GM18511 (cell line): Measurements from ENCODE around the gene OTX2.

Experiments used
- ATAC-seq: cut with Tn5 transposase; IDR thresholded peaks from one replicate; pipeline ENCODE4 v1.9.1; 2021; ENCODE audit warnings: mild to moderate bottlenecking, moderate library complexity; ENCODE audit not compliant: unreplicated experiment

The OTX2 gene

DNA sequence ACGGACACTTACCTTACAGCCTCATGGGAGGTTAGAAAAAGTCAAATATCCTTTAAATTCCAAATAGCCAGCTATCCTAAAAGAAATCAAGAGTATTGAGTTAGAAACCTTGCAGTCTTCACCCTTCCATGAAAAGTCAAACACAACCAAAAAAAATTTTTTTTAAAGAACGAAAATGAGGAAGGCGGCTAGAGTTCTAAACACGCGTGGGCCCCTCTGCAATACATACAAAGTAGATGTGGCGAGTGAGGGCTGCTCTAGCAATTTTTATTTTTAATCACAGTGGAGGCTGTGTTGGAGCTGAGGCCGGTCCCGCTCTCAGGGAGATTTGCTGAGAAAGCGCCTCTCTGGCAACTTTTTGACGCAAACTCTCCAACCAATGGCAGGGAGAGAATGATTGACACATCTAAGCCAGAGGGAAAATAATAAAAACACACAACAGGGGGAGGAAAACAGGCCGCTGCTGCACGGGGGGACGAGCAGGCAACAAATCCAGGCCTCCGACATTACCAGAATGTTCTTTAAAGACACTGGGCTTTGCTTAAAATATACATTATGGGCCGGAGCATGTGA is at the start of gene OTX2:
TSS of gene OTX2 (minus strand) at position 333 of the 573 bp plus-strand sequence. CDS start 5,023 bp downstream, outside the sequence.
- ATAC-seq = no peak

DNA sequence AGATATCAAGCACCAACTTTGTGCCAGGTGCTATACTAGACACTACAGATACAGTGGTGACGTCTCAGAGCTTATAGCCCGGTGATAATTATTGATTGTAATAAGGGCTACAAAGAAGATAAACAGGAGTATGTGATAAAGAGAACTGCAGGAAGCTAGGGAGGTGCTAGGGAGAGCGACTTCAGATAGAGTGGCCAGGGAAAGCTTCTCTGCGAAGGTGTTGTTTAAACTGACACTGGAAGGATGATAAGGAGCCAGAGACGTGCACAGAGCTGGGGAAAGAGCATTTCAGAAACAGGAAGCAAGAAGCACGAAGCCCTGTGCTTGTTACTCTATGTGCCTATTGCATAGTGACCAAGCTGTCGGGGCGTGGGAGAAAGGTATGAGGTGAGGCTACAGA is 48.1 kb upstream of the OTX2 start:
- no peak for ATAC-seq

DNA sequence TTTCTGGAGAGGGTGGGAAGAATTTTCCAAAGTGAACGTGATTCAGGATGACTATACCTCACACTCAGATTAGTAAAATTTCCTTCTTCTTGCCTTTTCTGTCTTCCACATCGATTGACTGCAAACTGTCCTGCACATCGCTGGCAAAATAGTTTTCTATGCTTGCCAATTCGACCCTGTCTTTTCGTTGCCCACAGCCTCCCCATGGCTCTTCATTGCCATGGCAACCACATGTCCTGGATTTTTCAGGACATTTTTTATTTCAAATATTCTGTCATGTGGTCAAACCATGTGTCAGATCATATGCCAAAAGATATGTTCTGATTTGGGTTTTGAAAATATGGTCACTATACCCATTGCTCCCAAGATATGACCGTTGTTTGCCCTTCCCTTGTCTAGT is 46.9 kb upstream of the OTX2 start:
- no peak for ATAC-seq

DNA sequence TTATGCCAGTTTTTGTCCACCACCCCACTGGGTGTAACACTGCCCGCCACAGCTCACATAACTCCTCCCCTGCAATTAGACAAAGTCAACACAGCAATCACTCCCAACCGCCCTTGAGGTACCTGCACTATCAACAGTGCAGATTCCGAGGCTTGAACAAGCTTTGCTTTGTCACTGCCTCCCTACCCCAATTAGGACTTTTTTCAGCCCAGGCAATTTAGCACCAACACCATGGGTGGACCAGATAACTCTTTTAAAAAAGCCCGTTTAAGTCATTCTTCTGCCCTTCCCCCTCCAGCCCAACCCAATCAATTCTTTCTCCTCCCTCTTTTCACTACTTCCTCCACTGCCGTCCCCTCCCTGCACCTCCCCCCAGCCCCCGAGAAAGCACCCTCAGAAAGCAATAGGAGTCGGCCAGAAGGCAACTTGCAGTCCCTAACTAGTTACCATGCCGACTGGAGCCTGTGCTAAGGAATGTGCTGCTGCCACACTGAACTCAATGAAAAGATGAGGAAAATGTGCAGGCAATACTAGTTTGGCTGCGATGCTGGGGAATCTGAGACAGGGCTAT is 45.7 kb upstream of the OTX2 start:
- ATAC-seq = no peak

DNA sequence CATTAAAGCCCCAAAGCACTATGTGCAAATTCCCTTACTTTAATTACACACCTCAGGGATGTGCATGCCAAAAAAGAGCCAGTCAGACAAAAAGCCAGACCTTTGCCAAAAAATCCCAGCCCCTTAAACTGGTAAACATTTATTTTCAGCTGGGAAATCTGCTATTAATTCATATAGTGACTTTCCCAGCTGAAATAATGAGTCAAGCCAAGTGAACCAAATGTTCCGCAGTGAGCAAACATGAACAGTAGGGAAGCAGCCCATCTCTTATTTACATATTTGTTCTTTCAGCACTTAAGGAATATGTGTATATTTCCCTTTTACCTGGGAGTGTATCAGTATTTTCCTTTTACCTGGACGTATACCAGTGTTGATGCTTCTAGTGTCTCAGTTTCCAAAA is 44.0 kb upstream of the OTX2 start:
- ATAC-seq = no peak

DNA sequence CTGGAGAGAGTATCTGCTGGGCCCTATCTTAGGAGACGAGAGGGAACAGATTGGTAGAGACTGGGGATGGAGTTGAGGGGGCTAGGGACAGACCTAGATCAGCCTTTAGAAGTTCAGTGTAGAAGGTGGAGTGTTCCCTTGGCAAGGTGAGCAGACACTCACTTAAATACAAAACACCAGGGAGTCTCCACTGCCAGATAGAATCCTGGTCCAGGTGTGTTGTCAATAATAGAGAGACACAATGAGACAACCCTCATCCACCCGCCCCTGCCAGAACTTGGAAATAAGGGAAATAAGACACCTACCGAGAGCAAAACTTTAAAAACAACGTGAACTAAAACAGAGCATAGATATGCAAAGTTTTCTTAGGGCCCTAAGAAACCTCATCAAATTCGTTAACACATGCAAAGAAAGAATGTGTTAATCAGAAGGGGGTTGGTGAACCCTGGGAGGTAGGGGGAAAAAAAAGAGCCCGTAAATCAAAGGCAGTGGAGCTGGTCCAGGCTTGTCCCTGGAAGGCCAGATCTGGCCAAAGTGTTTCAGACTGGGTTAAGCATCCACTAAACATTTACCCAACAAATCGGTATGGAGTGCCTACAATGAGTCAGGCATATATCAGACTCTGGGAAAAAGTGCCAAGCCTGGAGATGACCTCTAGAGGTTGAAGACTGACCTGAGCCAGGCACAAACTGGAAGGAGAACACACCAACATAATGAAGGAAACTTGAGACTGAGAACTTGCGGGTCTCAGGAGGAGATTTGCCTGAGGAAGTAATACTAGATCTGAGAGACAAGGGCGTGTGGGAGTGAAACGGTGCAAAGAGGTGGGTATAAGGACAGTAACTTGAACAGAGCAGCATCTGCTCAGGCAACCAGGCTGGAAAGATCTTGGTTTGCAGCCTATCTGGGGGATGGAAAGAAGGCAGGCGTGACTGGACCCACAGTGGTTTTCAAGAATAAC is 37.0 kb upstream of the OTX2 start:
- no peak for ATAC-seq

DNA sequence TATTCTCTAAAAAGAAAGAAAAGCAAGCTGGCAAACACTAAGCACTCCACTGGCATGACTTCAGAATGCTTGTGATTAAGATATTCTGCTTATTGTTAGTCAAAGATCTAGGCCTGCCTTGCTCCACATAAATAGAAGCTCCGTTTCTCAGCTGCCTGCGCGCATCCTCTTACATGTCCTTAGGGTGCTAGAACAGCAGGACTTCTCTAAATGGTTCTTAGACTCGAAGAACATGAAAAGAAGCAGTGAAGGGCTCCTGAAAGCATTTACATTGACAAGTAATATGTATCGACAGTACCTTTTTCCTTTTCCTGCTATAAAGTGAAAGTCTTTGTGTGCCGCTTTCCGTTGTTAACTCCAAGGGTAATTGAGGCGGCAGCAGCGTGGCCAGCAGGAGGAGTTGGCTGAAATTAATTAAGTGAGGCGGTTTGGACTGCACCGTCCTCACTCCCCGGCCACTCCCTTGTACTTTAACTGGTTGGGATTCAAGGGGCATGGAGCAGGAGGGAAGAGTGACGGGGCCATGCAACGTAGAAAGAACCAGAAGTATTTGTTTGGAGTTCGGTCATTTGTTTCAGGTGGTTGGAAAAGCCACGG is 34.2 kb upstream of the OTX2 start:
- no peak for ATAC-seq

DNA sequence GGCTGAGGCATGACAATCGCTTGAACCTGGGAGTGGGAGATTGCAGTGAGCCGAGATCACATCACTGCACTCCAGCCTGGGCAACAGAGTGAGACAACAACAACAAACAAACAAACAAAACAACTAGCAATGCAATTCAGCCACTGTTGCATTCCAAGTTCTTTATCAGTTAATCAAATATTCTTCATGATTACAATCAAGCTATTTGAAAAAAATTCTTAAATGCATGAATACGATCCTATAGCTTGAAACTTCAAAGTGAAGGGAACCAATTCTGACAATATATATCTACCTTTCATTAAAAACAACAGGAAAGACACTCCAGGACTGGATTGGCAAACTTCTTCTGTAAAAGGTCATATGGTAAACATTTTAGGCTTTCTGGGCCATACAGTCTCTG is 31.3 kb upstream of the OTX2 start:
- ATAC-seq = no peak

DNA sequence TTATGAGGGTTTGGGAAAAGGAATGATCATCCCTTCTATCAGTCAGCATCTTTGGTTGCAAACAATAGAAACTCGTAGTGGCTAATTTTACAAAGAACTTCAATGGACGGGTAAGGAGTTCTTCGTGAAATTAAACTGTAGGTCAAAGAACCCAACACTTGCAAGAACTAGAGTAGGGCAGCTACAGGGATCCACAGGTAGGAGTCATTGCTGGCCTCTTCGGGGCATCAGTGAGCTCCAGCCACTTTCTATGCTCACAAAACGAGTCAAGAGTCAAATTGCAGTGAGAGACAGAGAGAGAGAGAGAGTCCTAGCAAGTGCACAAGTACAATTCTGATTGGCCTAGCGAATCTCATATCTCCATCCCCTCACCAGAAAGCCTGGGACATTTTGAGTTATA is 29.9 kb upstream of the OTX2 start:
- no peak for ATAC-seq

DNA sequence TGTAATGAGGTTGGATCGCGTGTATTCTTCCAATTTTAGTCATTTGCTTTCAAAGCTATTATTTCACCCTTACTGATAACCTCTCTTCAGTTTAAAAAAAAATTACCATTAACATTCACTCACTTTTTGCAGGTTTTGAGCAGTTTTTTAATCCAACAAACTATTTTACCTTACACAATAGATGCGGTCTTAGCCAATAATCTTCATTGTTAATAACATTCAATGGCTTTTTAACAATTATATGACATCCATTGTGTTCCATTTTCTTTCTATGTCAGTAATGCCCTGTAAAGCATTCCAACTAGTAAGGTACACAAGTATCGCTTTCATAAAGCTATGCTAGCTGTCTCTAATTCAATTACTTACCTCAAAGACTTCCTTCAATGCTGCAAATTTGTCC is 18.9 kb upstream of the OTX2 start:
- no peak for ATAC-seq

DNA sequence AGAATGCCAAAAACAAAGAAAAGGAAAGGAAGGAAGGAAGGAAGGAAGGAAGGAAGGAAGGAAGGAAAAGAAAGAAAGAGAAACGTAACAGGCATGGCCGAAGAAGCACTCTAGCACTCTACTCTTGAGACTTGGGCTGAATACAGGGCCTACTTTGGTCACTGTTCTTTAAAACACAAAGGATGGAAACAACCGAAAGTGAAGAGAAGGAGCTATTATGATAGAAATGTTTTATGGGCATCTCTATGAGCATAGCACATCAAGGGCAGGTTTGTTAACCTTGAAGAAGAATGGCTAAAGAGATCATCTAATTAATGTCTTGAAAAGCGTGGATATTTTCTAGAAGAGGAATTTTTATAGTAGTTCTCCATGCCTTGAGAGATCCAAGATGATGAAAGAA is 15.9 kb upstream of the OTX2 start:
- ATAC-seq = no peak

DNA sequence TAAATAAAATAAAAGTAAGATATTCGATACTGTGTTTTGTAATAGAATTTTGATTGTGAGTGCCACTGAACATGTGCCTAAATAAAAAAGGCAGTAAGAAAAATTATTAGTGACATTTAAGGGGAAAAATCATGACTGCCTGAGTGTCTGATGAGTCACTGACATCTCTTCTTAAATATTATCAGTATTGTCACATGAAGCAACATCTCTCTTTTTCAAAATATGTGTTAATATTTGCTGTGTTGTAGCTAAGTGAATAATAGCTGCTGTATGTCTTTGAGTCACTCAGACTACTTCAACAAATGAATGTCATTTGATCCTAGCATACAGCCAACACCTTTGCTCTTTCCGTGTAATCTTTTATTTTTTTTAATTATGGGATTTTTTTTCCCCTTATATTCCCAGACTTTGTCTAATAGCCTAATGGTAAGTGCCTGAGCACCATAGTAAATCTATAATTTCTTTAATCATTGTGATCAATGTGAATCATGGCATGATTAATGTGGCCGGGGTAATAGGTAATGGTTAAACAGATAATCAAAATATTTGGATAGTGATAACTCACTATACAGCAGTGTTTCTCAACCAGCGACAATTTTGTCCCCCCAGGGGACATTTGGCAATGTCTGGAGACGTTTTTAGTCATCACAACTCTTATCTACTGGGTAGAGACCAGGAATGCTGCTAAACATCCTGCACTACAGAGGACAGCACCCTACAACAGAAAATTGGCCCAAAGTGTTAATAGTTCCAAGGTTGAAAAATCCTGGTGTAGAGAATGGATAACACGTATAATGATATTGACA is 11.7 kb upstream of the OTX2 start:
- ATAC-seq = no peak

DNA sequence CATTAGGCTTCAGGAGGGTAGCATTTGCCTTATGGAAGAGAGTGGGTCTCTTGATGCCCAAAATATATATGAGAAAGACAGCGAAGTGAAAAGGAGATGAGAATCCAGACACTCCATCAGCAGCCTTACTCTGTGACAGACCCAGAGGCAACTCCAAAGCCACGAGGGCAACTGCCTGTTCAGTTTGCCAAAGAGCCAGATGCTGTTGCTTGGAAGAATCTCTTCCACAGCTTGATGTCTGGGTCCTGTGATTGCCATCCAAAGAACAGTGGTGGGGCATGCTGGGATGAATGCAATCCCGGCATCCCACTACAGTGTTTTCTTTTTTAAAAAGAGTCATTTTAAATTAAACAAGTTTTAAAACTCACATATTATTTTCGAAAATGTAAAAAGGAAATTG is 10.9 kb upstream of the OTX2 start:
- ATAC-seq = no peak

DNA sequence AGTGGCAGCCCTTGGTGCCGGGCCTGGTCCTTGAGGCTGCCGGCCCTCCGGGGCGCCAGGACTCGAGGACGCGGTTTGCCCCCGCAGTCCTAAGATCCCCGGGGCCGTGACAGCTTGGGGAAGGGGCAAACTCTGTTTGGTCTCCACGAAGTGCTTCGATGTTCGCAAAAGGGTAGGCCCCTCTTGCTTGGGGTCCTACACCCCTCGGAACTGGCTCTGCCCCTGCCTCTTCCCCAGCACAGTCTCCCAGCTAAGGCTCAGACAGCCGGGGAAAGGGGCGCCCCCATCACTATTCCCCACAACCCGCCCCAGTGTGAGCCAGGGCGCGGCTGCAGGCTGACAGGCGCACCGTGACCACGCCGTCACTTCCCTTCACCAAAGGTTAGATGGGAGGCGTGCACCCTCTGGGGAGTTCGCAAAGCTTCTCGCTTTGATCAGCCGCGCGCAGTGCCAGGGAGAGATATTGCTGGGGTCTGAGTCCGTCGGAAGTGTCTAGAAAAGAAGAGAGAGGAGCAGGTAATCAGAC is 7.2 kb upstream of the OTX2 start:
- no peak for ATAC-seq

DNA sequence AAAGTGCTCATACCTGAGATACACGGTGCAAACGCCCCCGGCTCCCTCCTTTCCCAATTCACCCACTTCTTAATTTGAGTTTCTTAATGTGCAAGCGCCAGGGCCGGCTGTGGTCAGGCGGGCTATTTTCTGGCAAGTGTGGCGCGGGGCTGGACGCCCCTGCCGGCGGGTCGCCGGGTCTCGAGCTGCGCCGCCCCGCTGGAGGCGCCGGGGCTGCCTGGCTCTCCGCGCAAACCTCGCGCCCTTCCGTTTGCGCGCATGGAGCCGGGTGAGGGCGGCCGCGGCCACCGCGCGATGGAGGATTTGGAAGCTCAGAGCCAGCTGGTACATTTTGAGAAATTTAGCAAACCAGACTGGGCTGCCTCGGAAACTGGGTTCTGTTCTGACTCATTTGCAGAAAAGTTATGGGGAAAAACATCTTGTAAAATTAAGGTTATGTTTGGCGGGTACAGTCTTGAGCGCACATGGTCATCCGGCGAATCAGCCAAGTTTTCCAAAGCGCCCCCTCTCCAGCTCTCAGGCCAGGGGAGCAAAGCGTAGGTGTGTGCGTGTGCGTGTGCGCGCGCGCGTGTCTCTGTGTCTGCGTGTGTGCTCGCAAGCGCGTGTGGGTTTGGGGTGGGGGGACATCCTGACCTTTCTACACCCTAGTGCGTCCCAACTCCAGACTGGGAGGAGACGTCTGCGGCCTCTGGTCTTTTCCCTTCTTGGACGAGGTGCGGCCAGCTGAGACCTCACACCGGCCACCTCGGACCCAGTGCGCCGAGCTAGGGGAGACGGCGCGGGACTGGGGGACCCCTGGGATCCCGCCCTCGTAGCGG is 6.5 kb upstream of the OTX2 start:
- ATAC-seq = no peak

DNA sequence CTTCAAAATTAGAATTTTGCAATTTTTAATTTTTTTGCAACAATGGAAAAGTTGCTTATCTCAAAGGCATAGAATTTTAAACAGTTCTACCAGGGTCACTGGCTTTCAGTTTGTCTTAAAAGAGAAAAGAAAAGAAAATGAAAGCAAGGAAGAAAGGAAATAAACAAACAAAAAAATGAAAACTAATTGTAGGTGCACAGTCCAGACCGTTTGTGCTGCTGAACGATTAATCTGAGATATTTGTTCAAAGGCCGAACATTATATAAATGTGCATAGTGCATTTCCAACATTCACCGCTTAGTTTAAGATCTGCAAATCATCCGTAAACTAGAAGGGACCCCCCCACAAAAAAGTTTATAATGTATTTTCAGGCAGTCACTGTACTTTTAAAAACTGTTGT is 5.5 kb upstream of the OTX2 start:
- no peak for ATAC-seq

DNA sequence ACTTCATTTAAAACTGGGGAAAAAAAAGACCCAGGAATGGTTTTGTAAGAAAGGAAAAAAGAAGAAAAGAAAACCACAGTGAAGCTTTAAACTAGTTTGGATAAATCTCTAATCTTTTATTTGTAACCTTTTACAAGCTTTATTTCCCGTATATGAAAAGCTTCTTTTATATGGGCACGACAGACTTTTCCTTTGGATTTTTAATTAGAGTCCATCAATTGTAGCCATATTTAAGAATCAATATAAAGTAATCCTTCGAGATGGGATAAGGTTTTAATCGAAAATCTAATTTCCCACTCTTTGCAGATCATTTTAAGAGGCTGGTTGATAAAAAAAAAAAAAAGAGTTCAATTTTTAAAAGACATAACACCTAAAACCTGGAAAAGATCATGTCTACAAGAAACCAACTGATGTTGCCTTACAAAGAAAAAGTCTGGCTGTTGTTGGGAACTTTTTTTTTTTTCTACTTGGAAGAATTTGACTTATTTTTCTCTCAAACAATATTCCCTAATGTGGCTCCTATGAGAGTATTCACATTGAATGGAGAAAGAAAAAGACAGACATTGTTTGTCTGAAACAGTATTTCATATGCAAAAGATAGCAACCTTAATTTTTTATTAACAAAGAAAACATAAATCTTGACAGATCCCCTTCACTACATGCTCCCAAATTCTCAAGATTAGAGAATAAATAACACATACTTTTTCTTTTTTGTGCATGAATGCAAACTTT is 4.9 kb upstream of the OTX2 start:
- ATAC-seq = no peak

DNA sequence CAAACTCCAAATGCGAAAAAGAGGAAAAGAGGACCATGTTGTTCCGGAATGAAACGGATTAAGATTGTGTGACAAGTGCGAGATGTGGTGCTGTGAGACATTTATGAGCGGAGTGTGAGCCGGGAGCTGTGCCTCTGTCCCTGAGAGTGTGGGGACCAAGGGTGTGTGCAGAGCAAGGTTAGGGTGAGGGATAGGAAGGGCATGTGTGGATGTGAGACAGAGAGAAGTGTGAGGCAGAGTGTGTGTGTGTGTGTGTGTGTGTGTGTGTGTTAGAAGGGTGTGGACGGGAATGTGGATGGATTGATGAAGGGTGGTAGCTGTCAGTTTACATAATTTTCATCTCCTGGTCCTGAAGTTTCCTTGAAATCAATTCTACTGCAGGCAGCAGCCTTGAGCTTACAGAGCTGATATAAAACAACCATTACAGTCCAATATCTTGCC is 4.3 kb upstream of the OTX2 start:
- ATAC-seq = no peak

DNA sequence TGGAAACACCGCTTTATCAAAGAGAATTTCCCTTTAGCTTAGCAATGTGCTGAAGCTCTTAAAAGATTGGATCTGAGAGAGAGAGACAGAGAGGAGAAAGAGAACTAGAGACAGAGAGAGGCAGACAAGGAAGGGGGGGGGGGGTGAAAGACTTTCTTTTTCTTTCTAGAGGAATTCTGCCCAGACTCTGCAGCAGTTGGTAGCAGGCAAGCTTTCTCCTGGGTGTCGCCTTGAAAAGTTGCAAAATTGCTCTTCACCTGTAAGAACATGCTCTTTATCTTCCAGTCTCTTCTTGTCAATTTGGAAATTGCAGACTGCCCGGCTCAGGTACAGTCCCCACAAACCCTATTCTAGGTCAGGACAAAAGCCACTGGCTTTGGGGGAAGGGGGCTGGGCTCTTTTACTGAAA is 2.9 kb upstream of the OTX2 start:
- no peak for ATAC-seq
